Upper lobe of left lung (tissue), 6 donors: ENCODE results near the gene SH3YL1. TPM values are rescaled to one million over a fixed set of nuclear protein-coding genes. Genes with fewer than 3 reads are reported as not detected.

Experiments used
- ATAC-seq, 2 donors: fragments of 200-7000 bp; cut with Tn5 transposase; one replicate each; pipeline ENCODE4 v1.9.1; 2022; ENCODE audit warnings: mild to moderate bottlenecking in 2 of 2, moderate library complexity in 2 of 2; ENCODE audit not compliant: low FRiP score in 2 of 2
- DNase-seq, 2 donors: peaks; one replicate each; pipeline ENCODE4 v3.0.0-alpha.2; 2019 to 2020
- H3K27ac ChIP-seq, 4 donors: fragments of 200-600 bp; sonication (generic); one replicate each; pipeline ENCODE4 v1.5.1; 2016 to 2019
- H3K27me3 ChIP-seq, 4 donors: fragments of 200-600 bp; sonication (generic); one replicate each; pipeline ENCODE4 v1.5.1; 2017 to 2019
- H3K36me3 ChIP-seq, 4 donors: fragments of 200-600 bp; sonication (generic); one replicate each; pipeline ENCODE4 v1.5.1; 2016 to 2019
- H3K4me1 ChIP-seq, 4 donors: fragments of 200-600 bp; sonication (generic); one replicate each; pipeline ENCODE4 v1.5.1; 2018 to 2019
- H3K4me3 ChIP-seq, 4 donors: fragments of 200-600 bp; sonication (generic); one replicate each; pipeline ENCODE4 v1.5.1; 2017 to 2019; ENCODE audit warnings: mild to moderate bottlenecking in 2 of 4, moderate library complexity in 1 of 4
- H3K9me3 ChIP-seq, 4 donors: fragments of 200-600 bp; sonication (generic); one replicate each; pipeline ENCODE4 v1.5.1; 2018 to 2019
- CTCF ChIP-seq, 6 experiments: fragments of 450-650 bp in 4 of 6; fragments of 200-600 bp in 2 of 6; sonication (generic) in 2 of 6; IDR thresholded peaks; one replicate each; pipeline ENCODE4 v1.5.1; 2016 to 2019; ENCODE audit warnings: antibody characterized with exemption in 6 of 6
- EP300 ChIP-seq, 4 donors: sonication (generic); formaldehyde crosslinking; IDR thresholded peaks; one replicate each; pipeline ENCODE4 v1.5.1; 2017; ENCODE audit warnings: antibody characterized with exemption in 4 of 4, control low read depth in 2 of 4
- POLR2A ChIP-seq, 4 donors: fragments of 450-650 bp; IDR thresholded peaks; one replicate each; pipeline ENCODE4 v1.5.1; 2016 to 2017; ENCODE audit warnings: antibody characterized with exemption in 4 of 4, mild to moderate bottlenecking in 2 of 4
- POLR2AphosphoS5 ChIP-seq, 2 donors: sonication (generic); formaldehyde crosslinking; IDR thresholded peaks; one replicate each; pipeline ENCODE4 v1.5.1; 2017; ENCODE audit warnings: antibody characterized with exemption in 2 of 2
- WGBS, 2 donors: methylation state at CpG; one replicate each; pipeline ENCODE4 v1.1.5; 2017 to 2018; 5-methylcytosine and 5-hydroxymethylcytosine counted together
- total RNA-seq, 6 donors: library from RNA; depleted of rRNA in 4 of 6; stranded (reverse); fragments of >200 nt in 4 of 6; gene quantifications; one replicate each; pipeline versions ENCODE4 v1.1.0 to v1.2.1, GENCODE V29; 2016 to 2021
- donor health status: DM: no; HTN: no; CAD: no; lungs with moderate emphysema.
- donor health status: DM: no; HTN: yes; CAD: no; lungs with severe emphysema.

SH3YL1 gene
- total RNA-seq, 6 donors from 2014 or later = 30.5 to 140 (median 89.2) TPM

GRCh38 chr2:252001-252602, 11.7 kb downstream of the SH3YL1 start:
- DNase-seq = no peak
- Histone ChIP-seq H3K4me3 (no peak overlapping the region), H3K4me1 (no peaks in the 10 kb centered on the region), H3K27ac (no peak overlapping the region), H3K27me3 (no peaks in the 10 kb centered on the region), H3K36me3 (peaks cover 0 to 6% (median 6%) of the 10 kb centered on the region in 4 donors), H3K9me3 (no peaks in the 10 kb centered on the region)
- no peak for ATAC-seq
- WGBS, 2 donors = 95% methylated on average over 6 of the region's 6 CpGs
- no peak for TF ChIP-seq EP300 (IDR thresholded peaks at IDR 0.05)
- no peak for TF ChIP-seq POLR2AphosphoS5 (IDR thresholded peaks at IDR 0.05)
- no peak for TF ChIP-seq POLR2A (IDR thresholded peaks at IDR 0.05)
- TF ChIP-seq CTCF (IDR thresholded peaks at IDR 0.05) = no peak

GRCh38 chr2:249538-250042, 14.2 kb downstream of the SH3YL1 start:
- Histone ChIP-seq H3K4me3 (no peak overlapping the region), H3K27me3 (no peaks in the 10 kb centered on the region), H3K4me1 (peaks cover 0 to 6% (median 0%) of the 10 kb centered on the region in 4 donors), H3K36me3 (peaks cover 0 to 13% (median 10%) of the 10 kb centered on the region in 4 donors), H3K9me3 (no peaks in the 10 kb centered on the region), H3K27ac (no peak overlapping the region)
- TF ChIP-seq POLR2AphosphoS5 (IDR thresholded peaks at IDR 0.05) = no peak
- no peak for TF ChIP-seq CTCF (IDR thresholded peaks at IDR 0.05)
- TF ChIP-seq POLR2A (IDR thresholded peaks at IDR 0.05) = no peak
- no peak for TF ChIP-seq EP300 (IDR thresholded peaks at IDR 0.05)
- no peak for ATAC-seq
- 90 to 92% methylated on average over 15 of the region's 15 CpGs for WGBS, 2 donors
- no peak for DNase-seq

DNA sequence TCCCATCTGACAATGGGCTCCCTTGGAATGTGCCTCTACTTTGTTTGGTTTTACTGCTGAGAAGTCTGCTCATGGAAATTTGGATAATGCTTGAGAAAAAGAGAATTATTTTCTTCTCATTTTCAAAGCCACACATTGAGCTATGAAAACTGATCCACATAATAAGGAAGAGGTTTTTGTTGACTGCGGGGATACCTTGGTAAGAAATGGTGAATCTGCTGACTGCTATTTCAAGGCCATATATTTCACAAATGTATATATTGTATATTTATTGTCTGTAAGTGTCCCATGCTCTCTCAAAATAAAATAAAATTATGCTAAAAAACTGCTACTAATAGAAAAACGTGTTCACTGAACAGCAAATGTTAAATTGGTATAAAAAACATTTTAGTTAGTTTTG, 15.1 kb downstream of the SH3YL1 start:
- ATAC-seq (no peak), DNase-seq (no peak)
- WGBS, 2 donors = 86 to 91% methylated on average over 2 of the region's 2 CpGs
- H3K36me3 ChIP-seq = peaks cover 0 to 19% (median 14%) of the 10 kb centered on the region in 4 donors
- no peak overlapping the region for H3K27ac ChIP-seq
- no peaks in the 10 kb centered on the region for H3K9me3 ChIP-seq
- no peak overlapping the region for H3K4me3 ChIP-seq
- H3K4me1 ChIP-seq = peaks cover 0 to 6% (median 0%) of the 10 kb centered on the region in 4 donors
- H3K27me3 ChIP-seq = no peaks in the 10 kb centered on the region
- TF ChIP-seq CTCF (IDR thresholded peaks at IDR 0.05) (no peak), EP300 (IDR thresholded peaks at IDR 0.05) (no peak), POLR2AphosphoS5 (IDR thresholded peaks at IDR 0.05) (no peak), POLR2A (IDR thresholded peaks at IDR 0.05) (no peak)

GRCh38 chr2:246489-247144, 17.2 kb downstream of the SH3YL1 start:
- ATAC-seq (peak in 1 of 2 donors; percentile 51), DNase-seq (no peak)
- Histone ChIP-seq H3K4me1 (peaks cover 0 to 6% (median 0%) of the 10 kb centered on the region in 4 donors), H3K27ac (no peak overlapping the region), H3K9me3 (no peaks in the 10 kb centered on the region), H3K27me3 (no peaks in the 10 kb centered on the region), H3K36me3 (peaks cover 0 to 33% (median 15%) of the 10 kb centered on the region in 4 donors), H3K4me3 (no peak overlapping the region)
- WGBS, 2 donors = 59 to 62% methylated on average over 6 of the region's 6 CpGs
- no peak for TF ChIP-seq EP300 (IDR thresholded peaks at IDR 0.05)
- peak in 5 of 6 experiments; percentile 42 to 60 (median 52) for TF ChIP-seq CTCF (IDR thresholded peaks at IDR 0.05)
